ENCODE measurements around the gene LCN15. TPM values are rescaled to one million over a fixed set of nuclear protein-coding genes. Genes with fewer than 3 reads are reported as not detected.
"Not testable (repeated sequence)": the region's sequence is repeated elsewhere in the genome, so short reads cannot be mapped to it uniquely, and the experiment has no call there.

Gene LCN15
- total RNA-seq, 1 experiment from 2014 or later: not detected

DNA sequence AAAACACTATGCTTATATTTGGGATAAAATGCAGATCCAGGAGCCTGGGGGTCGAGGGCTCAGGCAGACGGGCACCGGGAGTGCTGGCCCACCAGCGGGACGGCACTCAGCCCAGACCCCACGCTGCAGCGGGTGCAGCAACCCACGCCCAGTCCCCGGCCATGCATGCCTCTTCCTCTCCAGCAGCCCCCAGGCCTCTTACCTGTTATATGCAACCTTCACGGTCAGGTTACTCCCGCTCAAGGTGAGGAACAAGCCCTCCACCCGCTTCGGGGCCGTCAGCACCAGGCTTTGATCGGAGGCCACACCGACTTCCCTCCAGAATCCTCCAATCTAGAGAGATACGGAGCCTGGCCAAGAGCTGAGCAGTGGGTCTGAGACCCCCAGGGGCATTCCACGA, 7.5 kb downstream of the LCN15 start:
- no peak for DNase-seq (ENCODE audit: extremely low read depth, low read depth)

- DNase-seq (ENCODE audit: extremely low read depth, low read depth): no peak
These were observed 8.2 kb downstream of the LCN15 start for GRCh38 chr9:136756134-136756438.

GRCh38 chr9:136755302-136756133, 8.8 kb downstream of the LCN15 start:
- DNase-seq (ENCODE audit: extremely low read depth, low read depth): not testable (repeated sequence)

DNA sequence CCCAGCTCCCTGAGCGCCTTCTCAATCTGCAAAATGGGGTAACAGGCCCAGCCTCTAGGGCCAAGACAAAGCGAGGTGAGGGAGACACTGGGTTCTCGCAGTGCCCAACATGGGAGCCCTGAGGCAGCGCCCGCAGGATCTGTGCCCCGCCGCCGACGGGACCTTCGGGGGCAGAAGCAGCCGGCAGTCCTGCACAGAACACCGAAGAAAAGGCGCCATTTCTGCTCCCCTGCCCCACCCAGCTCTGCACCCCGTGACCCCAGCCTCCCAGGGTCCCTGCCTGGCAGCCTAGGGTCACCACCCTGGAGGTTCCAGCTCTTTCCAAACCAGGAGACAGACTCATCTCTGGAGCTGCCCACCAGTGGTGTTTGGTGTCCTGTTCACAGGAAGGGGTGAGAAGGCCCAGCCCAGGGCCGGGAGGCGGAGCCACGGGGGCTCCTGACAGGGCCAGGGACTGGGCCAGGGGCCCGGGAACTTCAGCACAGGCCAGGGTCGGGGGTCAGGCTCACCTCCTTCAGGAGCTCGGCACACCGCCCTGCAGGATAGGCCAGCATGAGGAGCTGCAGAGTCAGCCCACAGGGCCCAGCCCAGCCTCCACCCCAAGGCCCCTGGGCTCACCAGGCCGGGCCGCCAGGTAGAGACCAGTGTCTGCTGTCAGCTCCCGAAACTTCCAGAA, 9.6 kb downstream of the LCN15 start:
- no peak for DNase-seq (ENCODE audit: extremely low read depth, low read depth)

DNA sequence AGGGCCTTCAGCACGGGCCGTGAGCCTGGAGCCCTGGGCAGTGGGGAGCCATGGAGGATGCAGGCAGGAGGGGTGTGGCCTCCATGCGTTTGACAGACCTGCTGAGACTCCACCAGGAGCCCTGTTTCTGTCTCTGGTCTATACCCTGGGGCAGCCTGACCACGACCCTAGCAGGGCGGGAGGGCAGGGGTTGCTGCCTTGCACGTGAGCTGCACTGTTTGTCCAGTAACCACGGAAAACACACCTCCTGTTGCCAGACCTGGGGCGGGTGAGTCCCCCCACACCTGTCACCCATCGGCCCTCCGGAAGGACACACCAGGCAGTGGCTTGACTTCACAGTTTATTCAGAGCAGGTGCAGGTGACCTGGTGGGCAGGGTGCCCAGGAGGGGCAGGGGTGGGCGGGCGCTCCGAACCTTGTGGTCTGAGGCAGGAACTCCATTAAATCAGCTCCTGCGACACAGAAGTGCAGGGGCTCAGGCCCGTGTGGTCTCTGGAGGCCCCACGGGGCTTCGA, 10.2 kb downstream of the LCN15 start:
- no peak for DNase-seq (ENCODE audit: extremely low read depth, low read depth)

DNA sequence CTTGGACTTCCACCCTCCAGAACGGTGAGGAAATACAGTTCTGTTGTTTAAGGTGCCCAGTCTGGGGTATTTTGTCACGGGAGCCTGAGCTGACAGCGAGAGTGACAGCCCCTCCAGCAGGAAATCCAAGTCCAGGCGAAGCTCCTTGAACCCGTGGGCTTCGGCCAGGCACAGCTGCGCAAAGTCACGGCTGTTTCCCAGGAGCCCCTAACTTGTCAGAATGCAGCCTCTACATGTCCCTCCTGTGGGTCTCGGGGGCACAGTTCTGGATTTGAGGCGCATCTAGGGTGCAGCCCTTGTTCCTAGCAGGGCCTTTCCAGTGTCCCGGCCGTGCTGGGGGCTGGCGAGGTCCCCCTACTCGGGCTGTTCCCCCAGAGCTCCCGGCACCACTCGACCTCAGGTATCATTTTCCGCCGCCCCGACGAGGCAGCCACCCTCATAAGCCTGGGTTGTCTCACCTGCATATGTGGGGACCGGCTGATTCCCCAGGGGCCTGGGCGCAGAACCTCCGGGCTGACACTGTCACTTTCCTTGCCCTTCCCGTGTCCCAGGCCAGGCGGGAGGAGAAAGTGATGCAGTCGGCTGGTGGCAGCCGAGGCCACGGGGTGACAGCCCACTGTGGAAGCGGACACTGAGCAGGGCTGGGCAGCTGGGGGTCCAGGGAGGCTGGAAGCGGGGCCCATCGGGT, 10.8 kb downstream of the LCN15 start:
- DNase-seq (ENCODE audit: extremely low read depth, low read depth): no peak

DNA sequence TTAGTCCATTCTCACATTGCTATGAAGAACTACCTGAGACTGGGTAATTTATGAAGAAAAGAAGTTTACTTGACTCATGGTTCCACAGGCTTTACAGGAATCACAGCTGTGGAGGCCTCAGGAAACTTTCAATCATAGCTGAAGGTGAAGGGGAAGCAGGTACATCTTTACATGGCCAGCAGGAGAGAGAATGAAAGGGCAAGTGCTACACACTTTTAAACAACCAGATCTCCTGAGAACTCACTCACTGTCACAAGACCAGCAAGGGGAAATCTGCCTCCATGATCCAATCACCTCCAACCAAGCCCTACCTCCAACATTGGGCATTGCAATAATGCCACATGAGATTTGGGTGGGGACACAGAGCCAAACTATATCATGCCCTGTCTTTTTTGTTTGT, 12.5 kb downstream of the LCN15 start:
- DNase-seq (ENCODE audit: extremely low read depth, low read depth): no peak

DNA sequence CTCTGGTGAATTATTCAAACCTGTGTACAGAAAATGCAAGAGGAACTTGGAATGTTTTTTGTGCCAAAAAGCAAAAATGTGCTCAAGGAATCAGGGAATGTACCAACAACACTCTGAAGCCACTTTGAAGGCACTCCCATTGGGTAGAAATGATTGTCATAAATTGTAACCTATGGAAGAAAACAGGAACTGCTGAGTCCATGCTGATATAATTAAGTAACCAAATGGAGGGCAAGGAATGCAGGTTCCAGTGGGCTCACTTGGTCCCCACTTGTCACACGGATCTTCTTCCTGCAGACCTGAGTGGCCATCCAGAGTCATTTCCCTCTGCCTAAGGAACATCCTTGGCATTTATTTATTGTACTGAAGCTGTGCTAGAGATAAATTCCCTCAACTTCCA, 13.1 kb downstream of the LCN15 start:
- DNase-seq (ENCODE audit: extremely low read depth, low read depth): no peak

DNA sequence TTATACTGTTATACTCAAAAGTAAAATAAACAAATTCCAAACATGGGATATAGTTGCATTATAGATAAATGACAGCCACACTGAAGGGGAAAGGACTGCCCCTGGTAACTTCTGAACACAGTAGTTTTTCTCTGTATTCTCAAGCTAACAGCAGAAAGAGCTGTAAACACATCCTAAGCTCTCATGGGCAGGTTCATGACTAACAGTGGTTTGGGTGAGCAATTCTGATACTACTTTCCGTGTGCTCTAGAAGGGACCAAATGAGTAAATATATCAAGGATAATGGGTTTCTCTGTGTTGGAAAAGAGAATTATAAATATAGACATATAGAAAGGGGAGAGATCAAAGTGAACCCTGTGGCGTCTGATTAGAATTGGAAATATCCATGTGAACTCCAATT, 13.8 kb downstream of the LCN15 start:
- DNase-seq (ENCODE audit: extremely low read depth, low read depth): no peak

- DNase-seq (ENCODE audit: extremely low read depth, low read depth): no peak
These were observed 15.4 kb downstream of the LCN15 start for GRCh38 chr9:136748666-136749611.

GRCh38 chr9:136748201-136748600, 16.1 kb downstream of the LCN15 start, which contains the start of gene LCN6:
Gene LCN6 (minus strand): TSS chr9:136748525. CDS start chr9:136748483, 42 bp downstream.
- DNase-seq (ENCODE audit: extremely low read depth, low read depth): no peak

DNA sequence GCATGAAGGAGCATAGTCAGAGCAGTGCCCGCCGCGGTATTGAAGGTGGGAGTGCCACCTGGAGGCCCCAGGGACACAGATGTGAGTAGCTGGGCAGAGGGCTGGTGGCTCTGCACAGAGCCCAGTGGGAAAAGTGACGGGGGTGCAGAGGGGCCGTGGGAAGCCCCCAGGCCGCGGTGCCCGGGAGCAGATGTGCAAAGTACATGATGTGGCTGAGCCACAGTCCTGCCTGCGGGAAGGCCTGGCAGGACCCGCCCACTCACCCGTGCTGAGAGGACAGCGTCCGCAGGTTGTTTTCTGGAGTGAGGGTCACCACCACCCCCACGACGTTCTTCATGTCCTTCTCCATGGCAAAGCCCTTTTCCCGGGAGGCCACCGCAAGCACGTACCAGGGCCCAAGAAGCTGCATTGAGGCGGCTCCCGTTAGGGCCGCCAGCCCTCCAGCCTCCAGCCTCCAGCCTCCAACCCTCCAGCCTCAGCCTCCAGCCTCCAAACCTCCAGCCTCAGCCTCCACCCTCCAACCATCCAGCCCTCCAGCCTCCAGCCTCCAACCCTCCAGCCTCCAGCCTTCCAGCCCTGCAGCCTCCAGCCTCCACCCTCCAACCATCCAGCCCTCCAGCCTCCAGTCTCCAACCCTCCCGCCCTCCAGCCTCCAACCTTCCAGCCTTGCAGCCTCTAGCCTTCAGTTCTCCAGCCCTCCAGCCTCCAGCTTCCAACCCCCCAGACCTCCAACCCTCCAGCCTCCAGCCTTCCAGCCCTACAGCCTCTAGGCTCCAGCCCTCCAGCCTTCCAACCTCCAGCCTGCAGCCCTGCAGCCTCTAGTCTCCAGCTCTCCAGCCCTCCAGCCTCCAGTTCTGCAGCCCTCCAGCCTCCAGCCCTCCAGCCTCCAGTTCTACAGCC, 16.9 kb downstream of the LCN15 start:
- DNase-seq (ENCODE audit: extremely low read depth, low read depth): no peak

- DNase-seq (ENCODE audit: extremely low read depth, low read depth): no peak
These were observed 17.7 kb downstream of the LCN15 start for GRCh38 chr9:136746621-136747020.

- no peak for DNase-seq (ENCODE audit: extremely low read depth, low read depth)
These were observed 18.2 kb downstream of the LCN15 start for GRCh38 chr9:136746155-136746490.

GRCh38 chr9:136745389-136746154, 18.7 kb downstream of the LCN15 start:
- no peak for DNase-seq (ENCODE audit: extremely low read depth, low read depth)

DNA sequence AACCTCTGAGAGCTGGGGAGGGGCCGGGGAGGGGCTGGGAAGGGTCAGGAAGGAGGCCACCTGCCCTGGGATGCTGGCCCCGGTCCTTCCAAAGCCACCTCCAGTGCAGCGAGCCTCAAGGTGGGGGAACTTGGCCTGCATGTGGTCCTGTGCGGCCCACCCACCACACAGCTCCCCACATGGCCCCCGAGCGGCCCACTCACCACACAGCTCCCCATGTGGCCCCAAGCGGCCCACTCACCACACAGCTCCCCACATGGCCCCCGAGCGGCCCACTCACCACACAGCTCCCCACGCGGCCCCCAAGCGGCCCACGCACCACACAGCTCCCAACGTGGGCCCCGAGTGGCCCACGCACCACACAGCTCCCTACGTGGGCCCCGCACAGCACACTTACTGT, 19.5 kb downstream of the LCN15 start:
- DNase-seq (ENCODE audit: extremely low read depth, low read depth): no peak

GRCh38 chr9:136743639-136744211, 20.6 kb downstream of the LCN15 start:
- DNase-seq (ENCODE audit: extremely low read depth, low read depth): no peak
